Activated naive CD8-positive, alpha-beta T cell treated with anti-CD3 and anti-CD28 coated beads, Interleukin-2, amount 50 U/mL, for 24 hours (primary cell): ENCODE data around the gene MAGEB2.

Experiments
- ATAC-seq: fragments of 150-1000 bp; cut with Tn5 transposase; one replicate; pipeline ENCODE4 v1.10.0; 2021
- DNase-seq: peaks from one replicate; pipeline ENCODE4 v3.0.0; 2021
- H3K27ac Mint-ChIP-seq: one replicate; pipeline ENCODE4 v1.8.0; 2021; ENCODE audit warnings: mild to moderate bottlenecking, mixed read lengths
- H3K27me3 Mint-ChIP-seq: one replicate; pipeline ENCODE4 v1.8.0; 2021; ENCODE audit warnings: mixed read lengths
- H3K36me3 Mint-ChIP-seq: one replicate; pipeline ENCODE4 v1.8.0; 2021; ENCODE audit warnings: low read depth, mixed read lengths
- H3K4me1 Mint-ChIP-seq: one replicate; pipeline ENCODE4 v1.8.0; 2021; ENCODE audit warnings: mixed read lengths
- H3K4me3 Mint-ChIP-seq: one replicate; pipeline ENCODE4 v1.8.0; 2021; ENCODE audit warnings: mild to moderate bottlenecking, moderate library complexity, mixed read lengths
- H3K9me3 Mint-ChIP-seq: one replicate; pipeline ENCODE4 v1.8.0; 2021; ENCODE audit warnings: mixed read lengths

Gene MAGEB2

DNA sequence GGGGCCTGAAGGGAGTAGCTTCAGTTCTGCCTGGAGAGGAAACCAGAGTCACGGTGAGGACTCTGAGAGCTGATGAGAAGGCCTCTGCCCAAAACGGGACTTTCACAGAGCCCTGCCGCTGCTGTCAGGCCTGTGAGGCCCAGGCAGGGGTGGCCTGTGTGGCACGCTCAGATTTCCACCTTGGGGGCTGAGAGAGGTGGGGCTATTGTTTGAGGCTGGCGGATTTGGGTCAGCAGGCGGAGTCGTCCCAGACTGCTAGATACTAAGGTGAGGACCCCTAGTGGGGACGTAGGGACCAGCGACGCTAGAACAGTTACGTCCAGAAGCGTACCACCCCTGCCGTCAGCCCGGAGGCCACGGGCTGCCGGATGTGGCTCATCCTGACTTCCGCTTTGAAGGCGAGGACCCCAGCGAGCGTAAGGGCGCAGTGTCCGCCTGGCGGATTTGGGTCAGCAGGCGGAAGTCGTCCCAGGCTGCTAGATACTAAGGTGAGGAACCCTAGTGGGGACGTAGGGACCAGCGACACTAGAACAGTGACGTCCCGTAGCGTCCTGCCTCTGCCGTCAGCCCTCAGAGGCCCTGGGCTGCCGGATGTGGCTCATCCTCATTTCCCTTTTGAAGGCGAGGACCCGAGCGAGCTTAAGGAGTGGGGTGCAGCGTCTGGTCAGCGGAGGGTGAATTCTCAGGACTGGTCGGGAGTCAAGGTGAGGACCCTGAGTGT is 31.6 kb downstream of the MAGEB2 start, which contains the start of gene MAGEB1:
Gene MAGEB1, plus strand, starts transcription at position 378 of the 721 bp plus-strand sequence. CDS start 3,348 bp downstream, outside the sequence.
- Mint-ChIP-seq H3K9me3 (no peaks in the 10 kb centered on the region), H3K27me3 (no peaks in the 10 kb centered on the region), H3K4me3 (no peak within 1 kb of the TSS), H3K27ac (no peak within 1 kb of the TSS), H3K4me1 (no peaks in the 10 kb centered on the region), H3K36me3 (no peaks in the 10 kb centered on the region)
- DNase-seq = no peak
- no peak for ATAC-seq

DNA sequence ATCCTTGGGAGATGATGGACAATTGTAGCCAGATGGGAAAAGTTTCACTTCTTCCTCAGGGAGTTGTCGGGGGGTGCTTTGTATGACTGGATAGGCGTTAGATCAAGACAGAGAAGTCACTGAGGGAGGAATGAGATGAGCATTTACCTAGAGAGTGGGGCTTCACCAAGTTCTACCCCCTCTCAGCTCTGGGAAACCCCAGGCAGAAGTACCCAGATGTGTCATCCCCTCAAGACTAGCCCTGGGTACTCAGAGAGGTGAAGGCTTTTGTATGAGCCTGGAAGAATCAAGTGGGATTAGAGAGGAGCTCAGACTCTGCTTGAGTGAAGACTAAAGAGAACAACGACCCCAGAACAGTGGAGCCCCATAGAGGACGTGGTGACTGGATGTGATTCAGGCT is 33.5 kb downstream of the MAGEB2 start:
- no peaks in the 10 kb centered on the region for H3K4me1 Mint-ChIP-seq
- H3K36me3 Mint-ChIP-seq = no peaks in the 10 kb centered on the region
- no peak for DNase-seq
- H3K27ac Mint-ChIP-seq = no peak overlapping the region
- no peak for ATAC-seq
- H3K4me3 Mint-ChIP-seq = no peak overlapping the region
- no peaks in the 10 kb centered on the region for H3K9me3 Mint-ChIP-seq
- H3K27me3 Mint-ChIP-seq = no peaks in the 10 kb centered on the region

DNA sequence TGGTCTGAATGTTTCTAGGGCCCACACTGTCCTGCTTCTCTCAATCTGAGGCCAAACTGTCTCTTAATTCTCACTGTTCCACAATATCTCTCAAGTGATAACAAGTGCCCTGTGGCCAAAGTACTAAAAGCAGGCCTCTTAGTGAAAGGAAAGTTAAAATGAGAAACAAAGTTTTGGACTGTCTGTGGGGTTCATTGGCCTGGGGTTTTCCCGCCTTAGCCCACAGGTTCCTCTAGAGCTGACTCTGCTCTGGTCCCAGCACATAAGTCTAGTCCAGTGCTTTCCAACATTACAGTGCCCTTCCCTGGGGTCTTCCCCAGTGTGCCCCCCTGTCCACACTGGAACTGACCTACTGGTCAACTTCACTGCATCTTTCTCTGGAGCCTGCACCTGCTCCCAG is 37.9 kb downstream of the MAGEB2 start:
- Mint-ChIP-seq H3K27me3 (no peaks in the 10 kb centered on the region), H3K36me3 (no peaks in the 10 kb centered on the region)

DNA sequence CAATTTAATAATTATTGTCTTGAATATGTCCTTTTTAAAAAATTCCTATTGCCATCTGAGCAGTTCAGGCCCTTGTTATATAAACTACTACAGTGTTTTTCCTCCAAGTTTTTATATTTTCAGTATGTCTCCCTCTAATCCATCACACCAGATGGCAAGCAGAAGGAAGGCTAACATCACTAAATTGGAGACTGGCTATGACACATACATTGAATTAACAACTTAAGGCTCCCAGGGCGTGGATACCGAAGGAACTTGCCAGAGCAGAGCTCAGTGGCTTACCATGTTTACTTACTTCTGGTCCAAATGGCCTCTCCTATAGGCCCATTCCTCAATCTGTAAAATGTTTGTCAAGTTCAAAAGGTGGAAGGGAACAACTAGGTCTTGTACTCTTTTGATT is 44.6 kb downstream of the MAGEB2 start:
- no peaks in the 10 kb centered on the region for H3K9me3 Mint-ChIP-seq
- DNase-seq = no peak
- no peak for ATAC-seq
- no peak overlapping the region for H3K4me3 Mint-ChIP-seq
- H3K27ac Mint-ChIP-seq = no peak overlapping the region
- H3K4me1 Mint-ChIP-seq = no peaks in the 10 kb centered on the region
- H3K27me3 Mint-ChIP-seq = no peaks in the 10 kb centered on the region
- H3K36me3 Mint-ChIP-seq = no peaks in the 10 kb centered on the region

More for the DNA sequence above, 37.9 kb downstream of the MAGEB2 start:
- Mint-ChIP-seq H3K4me1 (no peaks in the 10 kb centered on the region), H3K27ac (no peak overlapping the region), H3K4me3 (no peak overlapping the region), H3K9me3 (no peaks in the 10 kb centered on the region)
- ATAC-seq (no peak), DNase-seq (no peak)

DNA sequence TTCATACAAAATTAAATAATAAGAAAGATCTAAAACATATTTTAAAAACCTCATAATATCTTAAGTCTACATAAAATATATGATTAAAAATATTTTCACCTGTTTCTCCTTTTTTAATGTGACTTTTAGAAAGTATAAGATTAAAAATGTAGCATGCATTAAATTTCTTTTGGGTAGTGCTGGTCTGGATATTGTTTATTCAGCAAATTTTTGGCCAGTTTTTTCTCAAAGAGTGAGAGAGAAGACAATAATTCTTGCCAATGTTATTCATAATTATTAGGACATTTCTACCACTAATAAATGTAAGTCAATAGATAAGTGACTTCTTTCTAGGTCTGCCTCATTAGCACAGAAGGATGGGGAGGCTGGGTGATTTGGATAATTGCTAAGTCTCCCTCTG is 45.6 kb downstream of the MAGEB2 start:
- no peaks in the 10 kb centered on the region for H3K27me3 Mint-ChIP-seq
- no peak overlapping the region for H3K27ac Mint-ChIP-seq
- H3K36me3 Mint-ChIP-seq = no peaks in the 10 kb centered on the region
- DNase-seq (no peak), ATAC-seq (no peak)
- no peaks in the 10 kb centered on the region for H3K9me3 Mint-ChIP-seq
- H3K4me3 Mint-ChIP-seq = no peak overlapping the region
- H3K4me1 Mint-ChIP-seq = no peaks in the 10 kb centered on the region

DNA sequence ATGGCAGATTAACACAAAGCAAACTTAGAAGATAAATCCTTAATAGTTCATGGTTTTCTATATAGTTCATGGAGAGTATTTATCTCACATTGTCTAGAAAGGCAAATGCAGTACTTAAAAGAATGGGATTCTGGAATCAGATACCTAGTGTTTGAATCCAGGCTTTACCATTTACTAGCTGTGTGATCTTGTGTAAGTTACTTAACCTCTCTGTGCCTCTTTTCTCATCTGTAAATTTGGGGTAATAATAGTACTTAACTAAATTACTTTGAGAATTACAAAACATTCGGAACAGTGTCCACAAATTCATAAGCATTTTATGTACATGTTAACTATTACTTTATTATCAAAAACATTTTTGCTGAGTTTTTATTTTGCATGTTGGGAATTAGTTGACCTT is 47.4 kb downstream of the MAGEB2 start:
- Mint-ChIP-seq H3K27me3 (no peaks in the 10 kb centered on the region), H3K36me3 (no peaks in the 10 kb centered on the region), H3K27ac (no peak overlapping the region), H3K4me3 (no peak overlapping the region), H3K4me1 (no peaks in the 10 kb centered on the region), H3K9me3 (no peaks in the 10 kb centered on the region)
- DNase-seq (no peak), ATAC-seq (no peak)
